Stimulated activated naive CD8-positive, alpha-beta T cell treated with anti-CD3 and anti-CD28 coated beads, Interleukin-15, Interleukin-2, amounts not matched to agents 100 ng/mL and 50 ng/mL, for 24 hours (primary cell): ENCODE data around the gene ZNF423.

ENCODE experiments used
- H3K27ac Mint-ChIP-seq: one replicate; pipeline ENCODE4 v1.8.0; 2021; ENCODE audit warnings: mild to moderate bottlenecking, mixed read lengths
- H3K27me3 Mint-ChIP-seq: one replicate; pipeline ENCODE4 v1.8.0; 2021; ENCODE audit warnings: mixed read lengths
- H3K36me3 Mint-ChIP-seq: one replicate; pipeline ENCODE4 v1.8.0; 2021; ENCODE audit warnings: low read depth, mixed read lengths
- H3K4me1 Mint-ChIP-seq: one replicate; pipeline ENCODE4 v1.8.0; 2021; ENCODE audit warnings: low read depth, mixed read lengths
- H3K4me3 Mint-ChIP-seq: one replicate; pipeline ENCODE4 v1.8.0; 2021; ENCODE audit warnings: mild to moderate bottlenecking, mixed read lengths
- H3K9me3 Mint-ChIP-seq: one replicate; pipeline ENCODE4 v1.8.0; 2021; ENCODE audit warnings: mixed read lengths

ZNF423 gene

GRCh38 chr16:49453021-49453420 is 402.9 kb downstream of the ZNF423 start:
- Mint-ChIP-seq H3K4me1 (no peaks in the 10 kb centered on the region), H3K4me3 (no peak overlapping the region), H3K9me3 (no peaks in the 10 kb centered on the region), H3K27ac (no peak overlapping the region), H3K36me3 (no peaks in the 10 kb centered on the region), H3K27me3 (no peaks in the 10 kb centered on the region)

DNA sequence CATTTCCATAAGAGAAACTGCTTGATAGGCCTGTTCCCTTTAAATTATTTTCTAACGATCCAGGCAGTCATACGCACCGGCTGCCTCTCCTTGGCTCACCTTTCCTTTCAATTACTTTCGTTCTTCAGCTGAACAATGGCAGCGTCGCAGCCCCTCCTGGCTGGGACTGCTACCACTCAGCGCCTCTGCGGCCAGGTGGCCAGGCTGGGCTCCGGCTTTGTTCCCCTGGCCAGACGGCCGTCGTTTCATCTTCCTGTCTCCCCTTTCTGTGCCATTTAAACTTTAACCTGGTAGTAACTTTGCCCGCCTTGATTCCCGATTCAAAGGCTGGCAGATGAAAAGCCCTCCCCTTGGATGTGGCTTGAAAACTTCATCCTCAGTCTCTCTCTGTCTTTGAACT is 403.3 kb downstream of the ZNF423 start:
- H3K4me1 Mint-ChIP-seq: no peaks in the 10 kb centered on the region
- H3K4me3 Mint-ChIP-seq: no peak overlapping the region
- H3K27me3 Mint-ChIP-seq: no peaks in the 10 kb centered on the region
- H3K9me3 Mint-ChIP-seq: no peaks in the 10 kb centered on the region
- H3K36me3 Mint-ChIP-seq: no peaks in the 10 kb centered on the region
- no peak overlapping the region for H3K27ac Mint-ChIP-seq

- Mint-ChIP-seq H3K4me1 (no peaks in the 10 kb centered on the region), H3K4me3 (no peak overlapping the region), H3K36me3 (no peaks in the 10 kb centered on the region), H3K27me3 (no peaks in the 10 kb centered on the region), H3K27ac (no peak overlapping the region), H3K9me3 (no peaks in the 10 kb centered on the region)
These were observed 403.8 kb downstream of the ZNF423 start for GRCh38 chr16:49452108-49452507.

DNA sequence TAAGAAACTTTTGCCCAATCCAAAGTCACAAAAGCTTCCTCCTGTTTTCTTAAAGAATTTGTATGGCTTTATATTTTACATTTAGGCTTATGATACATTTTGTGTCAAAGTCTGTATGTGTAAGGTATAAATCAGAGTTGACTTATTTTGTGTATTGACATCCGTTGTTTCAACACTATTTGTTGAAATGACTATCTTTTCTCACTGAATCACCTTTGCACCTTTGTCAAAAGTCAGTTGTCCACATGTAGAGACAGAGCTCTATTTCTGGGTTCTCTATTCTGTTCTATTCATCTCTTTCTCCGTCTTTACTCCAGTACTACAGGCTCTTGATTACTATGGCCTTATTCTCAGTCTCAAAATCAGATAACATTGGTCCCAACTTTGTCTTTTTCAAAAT is 409.1 kb downstream of the ZNF423 start:
- H3K36me3 Mint-ChIP-seq: no peaks in the 10 kb centered on the region
- no peak overlapping the region for H3K4me3 Mint-ChIP-seq
- H3K9me3 Mint-ChIP-seq: no peaks in the 10 kb centered on the region
- peaks cover 11% of the 10 kb centered on the region for H3K4me1 Mint-ChIP-seq
- H3K27me3 Mint-ChIP-seq: no peaks in the 10 kb centered on the region
- H3K27ac Mint-ChIP-seq: no peak overlapping the region

GRCh38 chr16:49443576-49443975 is 412.3 kb downstream of the ZNF423 start:
- H3K36me3 Mint-ChIP-seq: no peaks in the 10 kb centered on the region

DNA sequence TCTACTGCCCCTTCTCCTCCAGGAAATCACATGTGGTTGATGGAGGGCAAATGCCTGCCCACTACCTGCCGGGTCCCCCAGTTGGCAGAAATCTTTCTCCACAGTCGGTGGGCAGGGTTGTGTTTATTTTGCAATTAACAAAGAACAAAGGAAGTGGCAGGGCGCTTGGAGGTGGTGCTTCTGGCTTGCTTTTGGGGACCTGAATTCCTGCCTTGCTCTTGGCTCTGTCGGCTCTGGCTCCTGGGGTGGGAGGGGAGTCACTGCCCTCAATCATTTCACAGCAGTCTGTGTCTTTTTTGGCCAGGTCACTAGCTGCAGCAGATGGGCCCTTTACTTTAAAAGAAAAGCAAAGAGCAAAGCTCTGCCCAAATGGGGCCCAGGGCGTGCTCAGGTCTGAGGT is 413.1 kb downstream of the ZNF423 start:
- Mint-ChIP-seq H3K27me3 (no peaks in the 10 kb centered on the region), H3K27ac (no peak overlapping the region), H3K9me3 (no peaks in the 10 kb centered on the region), H3K36me3 (no peaks in the 10 kb centered on the region), H3K4me3 (no peak overlapping the region), H3K4me1 (peaks cover 28% of the 10 kb centered on the region)

More at GRCh38 chr16:49443576-49443975, 412.3 kb downstream of the ZNF423 start:
- H3K27ac Mint-ChIP-seq: no peak overlapping the region
- no peaks in the 10 kb centered on the region for H3K27me3 Mint-ChIP-seq
- H3K4me1 Mint-ChIP-seq: peaks cover 28% of the 10 kb centered on the region
- H3K9me3 Mint-ChIP-seq: no peaks in the 10 kb centered on the region
- no peak overlapping the region for H3K4me3 Mint-ChIP-seq

GRCh38 chr16:49441366-49441780 is 414.5 kb downstream of the ZNF423 start:
- no peaks in the 10 kb centered on the region for H3K27me3 Mint-ChIP-seq
- H3K9me3 Mint-ChIP-seq: no peaks in the 10 kb centered on the region
- H3K27ac Mint-ChIP-seq: peak overlapping the region; percentile 81
- H3K4me1 Mint-ChIP-seq: peaks cover 28% of the 10 kb centered on the region
- H3K36me3 Mint-ChIP-seq: no peaks in the 10 kb centered on the region
- H3K4me3 Mint-ChIP-seq: peak overlapping the region; percentile 28

- no peak overlapping the region for H3K4me3 Mint-ChIP-seq
These were observed 415.5 kb downstream of the ZNF423 start for GRCh38 chr16:49440156-49441065.

DNA sequence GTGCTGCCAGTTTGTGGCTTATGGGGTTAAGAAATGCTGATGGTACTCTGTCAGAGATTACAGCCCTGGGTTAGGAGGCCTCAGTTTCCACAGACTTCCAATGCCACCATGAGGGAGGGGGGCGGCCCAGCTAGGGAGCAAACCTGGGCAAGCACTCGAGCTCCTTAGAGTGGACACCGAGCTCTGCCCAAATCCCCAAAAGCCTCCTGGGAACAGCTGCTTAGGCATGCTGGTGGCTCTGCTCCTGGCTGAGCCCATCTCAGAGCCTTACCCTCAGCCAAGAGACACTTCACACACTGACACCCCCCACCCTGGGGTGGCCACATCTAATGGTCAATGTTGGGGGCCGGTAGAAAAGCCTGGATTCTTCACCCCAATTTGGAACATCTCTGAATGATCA is 416.2 kb downstream of the ZNF423 start:
- H3K27me3 Mint-ChIP-seq: no peaks in the 10 kb centered on the region
- no peaks in the 10 kb centered on the region for H3K36me3 Mint-ChIP-seq
- H3K4me1 Mint-ChIP-seq: peaks cover 28% of the 10 kb centered on the region
- no peak overlapping the region for H3K4me3 Mint-ChIP-seq
- H3K27ac Mint-ChIP-seq: no peak overlapping the region
- H3K9me3 Mint-ChIP-seq: no peaks in the 10 kb centered on the region

More at GRCh38 chr16:49440156-49441065, 415.5 kb downstream of the ZNF423 start:
- peak overlapping the region; percentile 81 for H3K27ac Mint-ChIP-seq
- no peaks in the 10 kb centered on the region for H3K36me3 Mint-ChIP-seq
- no peaks in the 10 kb centered on the region for H3K9me3 Mint-ChIP-seq
- no peaks in the 10 kb centered on the region for H3K27me3 Mint-ChIP-seq
- H3K4me1 Mint-ChIP-seq: peaks cover 28% of the 10 kb centered on the region

DNA sequence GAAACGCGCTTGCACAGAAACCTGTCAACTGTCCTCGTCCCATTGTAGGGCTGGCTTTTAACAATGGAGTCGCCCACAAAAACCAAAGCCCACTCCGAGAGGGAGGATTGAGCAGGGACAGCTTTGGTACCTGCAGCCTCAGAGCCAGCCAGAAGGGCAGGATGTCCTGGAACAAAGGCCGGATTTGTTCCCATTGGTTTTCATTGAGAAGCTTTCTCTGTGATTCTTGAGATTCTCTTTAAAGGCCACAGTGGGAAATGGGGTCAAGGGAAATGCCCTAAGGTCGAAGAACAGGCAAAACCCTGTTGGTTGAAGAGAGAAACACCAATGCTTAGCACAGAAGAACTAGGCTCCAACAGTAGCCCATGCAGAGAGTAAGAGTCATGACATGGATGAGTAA is 416.9 kb downstream of the ZNF423 start:
- Mint-ChIP-seq H3K4me3 (no peak overlapping the region), H3K36me3 (no peaks in the 10 kb centered on the region), H3K27ac (no peak overlapping the region), H3K27me3 (no peaks in the 10 kb centered on the region), H3K9me3 (no peaks in the 10 kb centered on the region), H3K4me1 (peaks cover 28% of the 10 kb centered on the region)
